ENCODE measurements around the gene MSI2. TPM values are rescaled to one million over a fixed set of nuclear protein-coding genes. Genes with fewer than 3 reads are reported as not detected.

MSI2 gene
- total and polyA plus RNA-seq, 9 of the 15 experiments (the other 6 are each of a cell fraction or from before 2014, with no cell fraction given), result 4.6 to 61.8 (median 42.4) TPM

GRCh38 chr17:57606111-57606875, 350.0 kb downstream of the MSI2 start (continued):
- TF ChIP-seq ZC3H11A (IDR thresholded peaks at IDR 0.05; ENCODE audit: low read depth, low read length) (no peak), ZNF57 (CRISPR knock-in tag; IDR thresholded peaks at IDR 0.05) (no peak)

- in situ Hi-C loops (cut with MboI) (no loop called here), intact Hi-C loops (cut with micrococcal nuclease) (no loop called here)
- Histone ChIP-seq H3K4me1 (replicated peaks in 1 of 2; ENCODE audit: control insufficient read depth in 2 of 2, insufficient read depth in 2 of 2, low read length in 2 of 2) (peaks cover 3 to 11% of the 10 kb centered on the region in 2 experiments; a peak in 3 of 5 replicates), H3K4me2 (ENCODE audit: insufficient read depth, low read length) (no peak overlapping the region), H3K36me3 (ENCODE audit: control insufficient read depth, insufficient read depth, low read length) (no peaks in the 10 kb centered on the region), H3K9ac (ENCODE audit: insufficient read depth in 1 of 2, low read depth in 2 of 2, low read length in 2 of 2) (no peak overlapping the region), H3K79me2 (ENCODE audit: control insufficient read depth, insufficient read depth, low read length) (no peaks in the 10 kb centered on the region), H3K9me3 (replicated peaks; ENCODE audit: control insufficient read depth, insufficient read depth, low read depth, low read length) (no peaks in the 10 kb centered on the region), H2AFZ (ENCODE audit: low read depth, low read length) (no peak overlapping the region), H4K20me1 (replicated peaks; ENCODE audit: control insufficient read depth, insufficient read depth, low read length) (0 out of 2 replicates have a peak, but pooled peaks cover 3% of the 10 kb centered on the region), H3K4me3 (no peak overlapping the region), H3K27me3 (ENCODE audit: control insufficient read depth in 2 of 2, insufficient read depth in 2 of 2, low read length in 2 of 2) (no peaks in the 10 kb centered on the region), H3K27ac (ENCODE audit: extremely low read depth, low read depth, low read length) (no peak overlapping the region), H3K9me1 (ENCODE audit: control insufficient read depth, insufficient read depth, low read length) (peaks cover 3% of the 10 kb centered on the region)
- peak; percentile 20 for TF ChIP-seq PRDM10 (IDR thresholded peaks at IDR 0.05; ENCODE audit: partially characterized antibody)
- 0 out of 2 replicates have a peak, but pooled peaks have one; percentile 20 for TF ChIP-seq NFIC (IDR thresholded peaks at IDR 0.05)
- TF ChIP-seq RERE (CRISPR knock-in tag; IDR thresholded peaks at IDR 0.05; ENCODE audit: borderline replicate concordance), result no peak
- ChIA-PET CTCF (ENCODE audit: low intra/inter-chr PET ratio) (no interaction called here), POLR2A (interaction anchor here (1.4 kb wide), 1 partner anchor 18 kb away, joined by 4 read pairs; no protein-coding TSS in a partner anchor)
- FAIRE-seq, result no peak
- 78% methylated on average over 12 of the region's 12 CpGs for WGBS (ENCODE audit: insufficient coverage, low coverage, missing lambda C conversion rate)
- no peak for ATAC-seq
- no TSS peak for BruUV-seq (replicated peaks)
- DNase-seq (ENCODE audit: extremely low read depth in 1 of 4, low spot score in 3 of 4), result no peak
Measured at GRCh38 chr17:57607553-57608120, 351.3 kb downstream of the MSI2 start.

All from K562 (cell line).